GM12874 (cell line): ENCODE measurements around the gene DENND4C.

Experiments used
- TF ChIP-seq, protein P1 (sequence below): IDR thresholded peaks from 2 replicates; pipeline ENCODE4 v1.5.1; 2011; ENCODE audit warnings: low read depth, mild to moderate bottlenecking, control low read depth, low read length, moderate library complexity; ENCODE audit not compliant: insufficient read depth

DENND4C gene

DNA sequence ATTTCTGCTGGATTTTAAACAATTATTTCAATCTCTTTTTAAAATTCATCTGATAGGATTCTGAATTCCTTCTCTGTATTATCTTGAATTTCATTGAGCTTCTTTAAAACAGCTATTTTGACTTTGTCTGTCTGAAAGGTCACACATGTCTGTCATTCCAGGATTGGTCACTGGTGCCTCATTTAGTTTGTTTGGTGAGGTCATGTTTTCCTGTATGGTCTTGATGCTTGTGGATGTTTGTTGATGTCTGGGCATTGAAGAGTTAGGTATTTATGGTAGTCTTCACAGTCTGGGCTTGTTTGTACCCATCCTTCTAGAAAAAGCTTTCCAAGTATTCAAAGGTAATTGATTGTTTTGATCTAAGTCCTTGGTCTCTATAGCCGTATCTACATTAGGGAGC, 39.1 kb downstream of the DENND4C start:
- TF ChIP-seq, protein P1, sequence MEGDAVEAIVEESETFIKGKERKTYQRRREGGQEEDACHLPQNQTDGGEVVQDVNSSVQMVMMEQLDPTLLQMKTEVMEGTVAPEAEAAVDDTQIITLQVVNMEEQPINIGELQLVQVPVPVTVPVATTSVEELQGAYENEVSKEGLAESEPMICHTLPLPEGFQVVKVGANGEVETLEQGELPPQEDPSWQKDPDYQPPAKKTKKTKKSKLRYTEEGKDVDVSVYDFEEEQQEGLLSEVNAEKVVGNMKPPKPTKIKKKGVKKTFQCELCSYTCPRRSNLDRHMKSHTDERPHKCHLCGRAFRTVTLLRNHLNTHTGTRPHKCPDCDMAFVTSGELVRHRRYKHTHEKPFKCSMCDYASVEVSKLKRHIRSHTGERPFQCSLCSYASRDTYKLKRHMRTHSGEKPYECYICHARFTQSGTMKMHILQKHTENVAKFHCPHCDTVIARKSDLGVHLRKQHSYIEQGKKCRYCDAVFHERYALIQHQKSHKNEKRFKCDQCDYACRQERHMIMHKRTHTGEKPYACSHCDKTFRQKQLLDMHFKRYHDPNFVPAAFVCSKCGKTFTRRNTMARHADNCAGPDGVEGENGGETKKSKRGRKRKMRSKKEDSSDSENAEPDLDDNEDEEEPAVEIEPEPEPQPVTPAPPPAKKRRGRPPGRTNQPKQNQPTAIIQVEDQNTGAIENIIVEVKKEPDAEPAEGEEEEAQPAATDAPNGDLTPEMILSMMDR: no peak

DNA sequence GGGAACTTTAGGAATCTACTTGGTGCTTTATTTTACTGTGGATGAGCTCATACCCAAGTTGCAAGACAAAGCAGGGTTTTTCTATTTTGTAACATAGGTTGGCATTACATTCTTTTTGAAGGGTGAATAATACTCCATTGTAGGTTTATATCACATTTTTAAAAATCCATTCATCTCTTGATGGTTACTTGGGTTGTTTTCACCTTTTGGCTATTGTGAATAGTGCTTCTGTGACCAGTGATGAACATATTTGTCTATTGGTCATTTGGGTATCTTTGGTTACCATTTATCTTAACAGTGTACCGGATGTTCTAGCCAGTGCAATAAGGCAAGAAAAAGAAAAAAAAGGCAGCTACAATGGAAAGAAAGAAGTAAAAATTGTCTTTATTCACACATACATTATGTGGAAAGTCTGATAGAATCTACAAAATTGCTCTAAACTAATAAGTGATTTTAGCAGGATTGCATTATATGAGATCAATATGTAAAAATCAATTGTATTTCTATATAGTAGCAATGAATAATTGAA, 40.0 kb downstream of the DENND4C start:
- TF ChIP-seq, protein P1: no peak

DNA sequence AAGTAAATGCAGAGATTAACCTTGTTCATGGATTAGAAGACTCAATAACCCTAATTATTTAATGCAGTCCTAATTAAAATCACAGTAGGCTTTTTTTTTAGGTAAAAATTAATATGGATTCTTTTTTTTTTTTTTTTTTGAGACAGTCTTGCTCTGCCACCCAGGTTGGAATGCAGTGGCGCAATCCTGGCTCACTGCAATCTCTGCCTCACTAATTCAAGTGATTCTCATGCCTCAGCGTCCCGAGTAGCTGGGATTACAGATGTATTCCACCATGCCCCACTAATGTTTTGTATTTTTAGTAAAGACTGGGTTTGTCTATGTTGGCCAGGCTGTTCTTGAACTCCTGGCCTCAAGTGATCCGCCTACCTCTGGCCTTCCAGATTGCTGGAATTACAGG, 40.6 kb downstream of the DENND4C start:
- TF ChIP-seq, protein P1: no peak

DNA sequence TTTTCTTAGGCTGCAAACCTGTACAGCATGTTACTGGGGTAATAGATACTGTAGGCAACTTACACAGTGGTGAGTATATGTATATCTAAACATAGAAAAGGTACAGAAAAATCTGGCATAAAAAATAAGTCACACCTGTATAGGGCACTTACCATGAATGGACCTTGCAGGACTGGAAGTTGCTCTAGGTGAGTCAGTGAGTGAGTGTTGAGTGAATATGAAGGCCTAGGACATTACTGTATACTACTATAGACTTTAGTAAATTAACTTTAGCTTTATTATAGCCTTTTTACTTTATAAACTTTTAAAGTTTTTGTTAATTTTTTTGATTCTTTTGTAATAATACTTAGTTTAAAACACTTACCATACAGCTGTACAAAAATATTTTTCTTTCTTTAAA, 51.3 kb downstream of the DENND4C start:
- TF ChIP-seq, protein P1: no peak

DNA sequence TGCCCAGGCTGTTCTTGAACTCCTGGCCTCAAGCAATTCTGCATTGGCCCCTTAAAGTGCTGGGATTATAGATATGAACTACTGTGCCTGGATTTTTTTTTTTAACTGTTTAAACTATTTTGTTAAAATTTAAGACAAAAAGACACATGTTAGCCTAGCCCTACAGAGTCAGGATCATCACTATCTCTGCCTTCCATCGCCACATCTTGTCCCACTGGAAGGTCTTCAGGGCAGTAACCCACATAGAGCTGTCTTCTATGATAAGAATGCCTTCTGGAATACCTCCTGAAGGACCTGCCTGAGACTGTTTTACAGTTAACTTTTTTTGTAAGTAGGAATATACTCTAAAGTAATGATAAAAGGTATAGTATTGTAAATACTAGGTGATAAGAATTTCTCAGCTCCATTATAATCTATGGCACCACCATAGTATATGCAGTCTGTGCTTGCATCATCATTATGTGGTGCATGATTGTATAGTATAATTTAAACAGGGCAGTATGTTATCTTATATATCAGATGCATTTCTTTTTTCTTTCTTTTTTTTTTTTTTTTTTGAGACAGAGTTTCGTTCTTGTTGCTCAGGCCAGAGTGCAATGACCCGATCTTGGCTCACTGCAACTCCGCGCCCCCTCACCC, 52.7 kb downstream of the DENND4C start:
- TF ChIP-seq, protein P1: no peak

DNA sequence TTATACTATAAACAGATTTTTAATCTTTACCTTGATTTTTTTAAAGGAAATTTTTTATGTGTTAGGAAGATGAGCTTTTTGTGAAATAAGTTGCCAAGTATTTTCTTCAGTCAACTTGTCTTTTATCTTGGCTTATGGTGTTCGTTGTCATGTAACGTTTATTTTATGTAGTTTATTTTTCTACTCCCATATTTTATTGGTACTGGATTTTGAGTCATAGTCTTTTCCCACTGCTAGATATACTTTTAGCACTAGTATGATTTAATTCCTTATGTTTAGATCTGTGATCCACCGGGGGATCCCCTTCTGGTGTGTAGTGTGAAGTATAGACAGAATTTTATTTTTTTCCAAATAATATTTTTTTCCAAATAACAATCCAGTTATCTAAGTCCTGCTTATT, 54.2 kb downstream of the DENND4C start:
- TF ChIP-seq, protein P1: no peak

DNA sequence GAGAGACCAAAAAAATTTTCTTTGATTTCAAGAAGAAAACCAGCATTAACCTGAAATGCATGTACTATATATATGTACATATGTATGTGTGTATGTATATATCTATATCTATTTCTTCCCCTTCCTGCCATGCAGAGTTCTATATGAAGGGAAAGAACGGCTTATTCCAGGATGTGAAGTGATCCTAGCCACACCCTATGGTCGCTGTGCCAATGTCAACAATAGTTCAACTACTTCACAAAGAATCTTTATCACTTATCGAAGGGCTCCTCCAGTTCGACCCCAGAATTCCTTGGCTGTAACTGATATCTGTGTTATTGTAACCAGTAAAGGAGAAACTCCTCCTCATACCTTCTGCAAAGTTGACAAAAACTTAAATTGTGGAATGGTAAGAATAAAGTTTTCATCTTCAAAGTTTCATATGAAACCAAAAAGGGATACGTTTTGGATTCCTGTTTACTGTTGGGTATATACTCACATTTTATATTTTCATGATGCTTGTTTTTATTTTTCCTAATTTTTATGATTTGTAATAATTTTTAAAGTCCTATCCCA, 56.2 kb downstream of the DENND4C start:
- TF ChIP-seq, protein P1: no peak
